ENCODE measurements around the gene ABHD15.

The ABHD15 gene

DNA sequence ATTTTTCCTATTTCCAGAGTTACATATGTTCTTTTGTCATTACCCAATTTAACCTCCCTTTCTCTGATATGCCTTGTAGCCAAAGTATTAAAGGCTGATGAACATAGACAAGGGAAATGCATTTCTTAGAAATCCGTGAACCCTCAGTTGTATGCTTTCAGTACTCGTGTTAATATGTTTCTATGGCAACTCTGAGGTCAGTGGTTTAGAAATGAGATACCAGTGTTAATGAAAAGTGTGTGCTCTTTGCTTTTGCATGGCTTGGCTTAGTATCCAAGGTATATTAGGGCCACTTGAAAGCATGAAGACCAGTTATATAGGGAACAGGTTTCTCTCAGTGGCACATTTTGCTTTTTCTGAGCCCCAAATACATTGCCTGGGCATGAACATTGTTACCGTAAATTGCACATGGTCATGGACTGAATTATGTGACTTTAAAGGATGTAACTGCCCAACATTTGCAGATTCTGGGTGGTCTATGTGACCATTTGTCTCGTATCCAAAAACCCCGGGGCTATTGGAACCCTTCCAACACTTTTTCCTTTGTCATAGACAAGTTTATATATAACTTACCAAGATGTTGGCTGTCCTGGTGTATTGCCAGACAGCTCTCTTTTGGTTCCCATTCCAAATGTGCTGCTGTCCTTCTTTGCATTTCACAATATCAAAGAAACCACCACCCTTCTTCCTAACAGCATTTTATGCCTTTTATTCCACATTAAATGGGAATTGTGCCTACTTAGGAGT, 17.5 kb downstream of the ABHD15 start:
- WGBS (ENCODE audit: insufficient coverage, insufficient read length) = no CpG with 5 or more reads among the region's 5 CpGs
- no peaks in the 10 kb centered on the region for H3K27me3 ChIP-seq (ENCODE audit: control insufficient read depth, insufficient read depth, low read length)
- H3K4me3 ChIP-seq (ENCODE audit: low read length) = no peak overlapping the region
- H3K4me1 ChIP-seq (ENCODE audit: control insufficient read depth, insufficient read depth, low read length) = no peaks in the 10 kb centered on the region; the same call in 1 of the 2 replicates
- H3K9me3 ChIP-seq (ENCODE audit: control insufficient read depth, insufficient read depth, low read length) = no peaks in the 10 kb centered on the region
- H3K36me3 ChIP-seq (ENCODE audit: control insufficient read depth, insufficient read depth, low read length) = no peaks in the 10 kb centered on the region
- no peak for DNase-seq (ENCODE audit: low read depth, low spot score)
- H3K27ac ChIP-seq (ENCODE audit: low read length) = no peak overlapping the region

DNA sequence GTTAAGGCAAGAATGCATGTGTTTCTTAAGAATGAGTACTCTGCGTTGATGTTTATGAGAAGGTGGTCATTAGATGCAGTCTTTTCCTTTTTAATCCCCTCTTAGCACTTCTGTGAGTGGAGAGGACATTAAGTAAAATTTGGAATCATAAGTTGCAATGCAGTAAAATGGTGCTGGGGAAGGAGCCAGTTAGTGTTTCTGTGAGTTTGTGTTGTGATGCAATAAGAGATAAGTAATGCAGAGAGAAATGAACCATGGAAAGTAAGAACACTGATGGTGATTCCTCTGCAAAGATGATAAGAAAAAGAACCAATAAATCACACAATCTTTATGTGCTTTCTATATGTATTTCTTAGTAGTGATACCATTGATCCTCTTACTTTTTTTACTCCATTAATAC, 20.0 kb downstream of the ABHD15 start:
- Histone ChIP-seq H3K27me3 (ENCODE audit: control insufficient read depth, insufficient read depth, low read length) (no peaks in the 10 kb centered on the region), H3K4me1 (ENCODE audit: control insufficient read depth, insufficient read depth, low read length) (no peaks in the 10 kb centered on the region), H3K9me3 (ENCODE audit: control insufficient read depth, insufficient read depth, low read length) (no peaks in the 10 kb centered on the region), H3K4me3 (ENCODE audit: low read length) (no peak overlapping the region), H3K27ac (ENCODE audit: low read length) (no peak overlapping the region), H3K36me3 (ENCODE audit: control insufficient read depth, insufficient read depth, low read length) (peaks cover 6% of the 10 kb centered on the region; the same call in 1 of the 2 replicates)
- WGBS (ENCODE audit: insufficient coverage, insufficient read length) = no CpG with 5 or more reads among the region's 1 CpG
- no peak for DNase-seq (ENCODE audit: low read depth, low spot score)

DNA sequence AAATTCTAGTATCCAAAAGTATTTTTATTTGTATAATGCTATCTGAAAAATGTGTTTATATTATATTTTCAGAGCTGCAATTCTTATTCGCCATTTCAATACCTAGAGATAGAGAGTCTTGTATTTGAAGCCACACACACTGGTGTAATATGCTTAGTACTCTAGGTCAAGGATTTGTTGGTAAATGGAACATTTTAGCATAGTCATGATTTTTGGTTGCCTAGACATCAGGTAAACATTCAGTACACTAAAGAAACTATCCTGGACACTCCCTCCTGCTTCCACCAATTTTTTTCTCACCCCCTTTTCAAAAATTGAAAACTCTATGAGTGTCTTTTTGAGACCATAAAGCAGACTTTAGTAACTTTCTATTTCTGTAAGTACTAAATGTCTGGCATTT, 20.8 kb downstream of the ABHD15 start:
- WGBS (ENCODE audit: insufficient coverage, insufficient read length) = no CpG with 5 or more reads among the region's 1 CpG
- peaks cover 6% of the 10 kb centered on the region; the same call in 1 of the 2 replicates for H3K36me3 ChIP-seq (ENCODE audit: control insufficient read depth, insufficient read depth, low read length)
- H3K27ac ChIP-seq (ENCODE audit: low read length) = no peak overlapping the region
- DNase-seq (ENCODE audit: low read depth, low spot score) = no peak
- no peaks in the 10 kb centered on the region for H3K27me3 ChIP-seq (ENCODE audit: control insufficient read depth, insufficient read depth, low read length)
- no peak overlapping the region for H3K4me3 ChIP-seq (ENCODE audit: low read length)
- H3K9me3 ChIP-seq (ENCODE audit: control insufficient read depth, insufficient read depth, low read length) = no peaks in the 10 kb centered on the region
- no peaks in the 10 kb centered on the region for H3K4me1 ChIP-seq (ENCODE audit: control insufficient read depth, insufficient read depth, low read length)

DNA sequence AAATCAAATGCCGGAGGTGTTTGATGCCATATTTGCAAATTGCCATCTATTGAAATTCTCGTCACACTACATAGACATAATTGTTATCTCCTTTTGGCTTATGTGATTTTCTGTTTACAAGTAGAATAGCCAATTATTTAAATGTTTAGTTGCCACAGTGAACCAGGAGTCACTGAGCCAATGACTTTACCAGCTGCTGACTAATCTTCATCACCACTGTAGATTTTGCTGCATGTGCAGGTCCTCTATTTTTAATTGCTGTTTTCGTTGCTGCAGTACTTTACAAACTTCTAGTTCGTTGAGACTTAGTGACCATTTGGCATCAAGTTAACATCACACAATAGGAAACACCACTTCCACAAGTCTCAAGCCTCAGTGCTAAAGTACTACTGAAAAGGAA, 22.8 kb downstream of the ABHD15 start:
- peaks cover 6% of the 10 kb centered on the region; the same call in 1 of the 2 replicates for H3K36me3 ChIP-seq (ENCODE audit: control insufficient read depth, insufficient read depth, low read length)
- WGBS (ENCODE audit: insufficient coverage, insufficient read length) = no CpG with 5 or more reads among the region's 4 CpGs

DNA sequence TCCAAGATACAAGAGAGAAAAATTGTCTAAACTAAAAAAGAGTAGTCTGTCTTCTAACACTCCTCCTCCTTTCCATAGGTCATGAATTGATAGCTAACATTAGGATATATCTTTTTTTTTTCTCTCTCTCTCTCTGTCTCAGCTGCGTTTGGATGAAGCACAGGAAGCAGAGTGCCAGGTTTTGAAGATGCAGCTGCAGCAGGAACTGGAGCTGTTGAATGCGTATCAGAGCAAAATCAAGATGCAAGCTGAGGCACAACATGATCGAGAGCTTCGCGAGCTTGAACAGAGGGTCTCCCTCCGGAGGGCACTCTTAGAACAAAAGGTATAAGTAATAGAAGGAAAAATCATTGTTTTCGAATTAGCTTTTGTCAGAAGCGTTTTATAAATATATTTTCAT, 32.9 kb downstream of the ABHD15 start:
- Histone ChIP-seq H3K27ac (ENCODE audit: low read length) (no peak overlapping the region), H3K27me3 (ENCODE audit: control insufficient read depth, insufficient read depth, low read length) (no peaks in the 10 kb centered on the region), H3K36me3 (ENCODE audit: control insufficient read depth, insufficient read depth, low read length) (peaks cover 8% of the 10 kb centered on the region; the same call in 1 of the 2 replicates), H3K9me3 (ENCODE audit: control insufficient read depth, insufficient read depth, low read length) (no peaks in the 10 kb centered on the region), H3K4me1 (ENCODE audit: control insufficient read depth, insufficient read depth, low read length) (no peaks in the 10 kb centered on the region), H3K4me3 (ENCODE audit: low read length) (no peak overlapping the region)
- no peak for DNase-seq (ENCODE audit: low read depth, low spot score)
- no CpG with 5 or more reads among the region's 8 CpGs for WGBS (ENCODE audit: insufficient coverage, insufficient read length)

More for the DNA sequence above, 22.8 kb downstream of the ABHD15 start:
- H3K4me3 ChIP-seq (ENCODE audit: low read length) = no peak overlapping the region
- no peaks in the 10 kb centered on the region for H3K9me3 ChIP-seq (ENCODE audit: control insufficient read depth, insufficient read depth, low read length)
- H3K27ac ChIP-seq (ENCODE audit: low read length) = no peak overlapping the region
- H3K4me1 ChIP-seq (ENCODE audit: control insufficient read depth, insufficient read depth, low read length) = no peaks in the 10 kb centered on the region
- H3K27me3 ChIP-seq (ENCODE audit: control insufficient read depth, insufficient read depth, low read length) = no peaks in the 10 kb centered on the region
- no peak for DNase-seq (ENCODE audit: low read depth, low spot score)

DNA sequence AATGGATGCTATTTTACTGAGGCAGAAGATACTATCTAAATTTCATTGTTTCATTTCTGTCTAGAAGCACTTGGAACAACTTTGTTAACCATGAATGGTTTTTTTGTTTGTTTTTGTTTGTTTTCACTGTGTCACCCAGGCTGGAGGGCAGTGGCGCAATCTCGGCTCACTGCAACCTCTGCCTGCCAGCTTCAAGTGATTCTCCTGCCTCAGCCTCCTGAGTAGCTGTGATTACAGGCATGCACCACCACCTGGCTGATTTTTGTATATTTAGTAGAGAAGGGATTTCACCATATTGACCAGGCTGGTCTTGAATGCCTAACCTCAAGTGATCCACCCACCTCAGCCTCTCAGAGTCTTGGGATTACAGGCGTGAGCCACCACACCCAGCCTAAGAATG, 40.5 kb downstream of the ABHD15 start:
- no CpG with 5 or more reads among the region's 3 CpGs for WGBS (ENCODE audit: insufficient coverage, insufficient read length)
- Histone ChIP-seq H3K27me3 (ENCODE audit: control insufficient read depth, insufficient read depth, low read length) (no peaks in the 10 kb centered on the region), H3K9me3 (ENCODE audit: control insufficient read depth, insufficient read depth, low read length) (no peaks in the 10 kb centered on the region), H3K27ac (ENCODE audit: low read length) (no peak overlapping the region), H3K4me3 (ENCODE audit: low read length) (no peak overlapping the region), H3K4me1 (ENCODE audit: control insufficient read depth, insufficient read depth, low read length) (no peaks in the 10 kb centered on the region), H3K36me3 (ENCODE audit: control insufficient read depth, insufficient read depth, low read length) (peaks cover 4% of the 10 kb centered on the region; the same call in 1 of the 2 replicates)
- no peak for DNase-seq (ENCODE audit: low read depth, low spot score)

DNA sequence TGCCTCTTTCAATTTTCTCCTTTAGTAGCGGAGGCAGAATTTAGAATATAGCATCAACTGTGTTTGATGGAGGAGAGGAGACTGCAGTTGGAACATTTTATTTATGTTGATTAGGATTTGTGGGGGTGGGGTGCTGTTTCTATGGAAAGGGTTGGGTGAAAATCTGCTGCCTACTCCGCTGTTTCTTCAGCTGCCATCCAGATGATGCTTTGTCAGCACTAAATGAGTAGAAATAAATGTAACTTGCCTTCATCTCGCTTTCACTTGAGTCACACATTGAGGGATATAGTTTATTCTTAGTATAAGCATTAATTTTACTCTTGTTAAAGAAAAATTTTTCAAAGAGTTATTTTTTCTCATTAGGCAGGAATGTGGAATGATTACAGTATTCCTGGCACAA, 42.1 kb downstream of the ABHD15 start:
- H3K4me1 ChIP-seq (ENCODE audit: control insufficient read depth, insufficient read depth, low read length) = no peaks in the 10 kb centered on the region
- no peaks in the 10 kb centered on the region for H3K27me3 ChIP-seq (ENCODE audit: control insufficient read depth, insufficient read depth, low read length)
- H3K9me3 ChIP-seq (ENCODE audit: control insufficient read depth, insufficient read depth, low read length) = no peaks in the 10 kb centered on the region
- H3K4me3 ChIP-seq (ENCODE audit: low read length) = no peak overlapping the region
- no peaks in the 10 kb centered on the region for H3K36me3 ChIP-seq (ENCODE audit: control insufficient read depth, insufficient read depth, low read length)
- no peak for DNase-seq (ENCODE audit: low read depth, low spot score)
- WGBS (ENCODE audit: insufficient coverage, insufficient read length) = no CpG with 5 or more reads among the region's 3 CpGs
- H3K27ac ChIP-seq (ENCODE audit: low read length) = no peak overlapping the region

DNA sequence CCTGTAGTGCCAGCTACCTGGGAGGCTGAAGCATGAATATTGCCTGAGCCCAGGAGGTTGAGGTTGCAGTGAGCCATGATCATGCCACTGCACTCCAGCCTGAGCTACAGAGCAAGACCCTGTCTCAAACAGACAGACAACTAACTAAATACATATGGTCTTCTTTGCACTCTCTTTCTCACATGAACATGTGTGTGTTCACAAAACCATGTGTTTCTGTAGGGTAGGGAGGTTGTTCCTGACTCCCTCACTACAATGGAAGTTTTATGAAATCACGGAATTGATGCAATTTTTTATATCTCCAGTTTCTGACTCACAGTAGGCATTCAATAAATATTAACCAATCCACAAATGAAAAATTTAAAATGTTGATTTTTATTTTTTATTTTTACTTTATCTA, 48.5 kb downstream of the ABHD15 start:
- no CpG with 5 or more reads among the region's 1 CpG for WGBS (ENCODE audit: insufficient coverage, insufficient read length)
- peaks cover 2% of the 10 kb centered on the region; the same call in 1 of the 2 replicates for H3K36me3 ChIP-seq (ENCODE audit: control insufficient read depth, insufficient read depth, low read length)
- DNase-seq (ENCODE audit: low read depth, low spot score) = no peak
- H3K27me3 ChIP-seq (ENCODE audit: control insufficient read depth, insufficient read depth, low read length) = no peaks in the 10 kb centered on the region
- no peak overlapping the region for H3K27ac ChIP-seq (ENCODE audit: low read length)
- H3K9me3 ChIP-seq (ENCODE audit: control insufficient read depth, insufficient read depth, low read length) = no peaks in the 10 kb centered on the region
- no peaks in the 10 kb centered on the region for H3K4me1 ChIP-seq (ENCODE audit: control insufficient read depth, insufficient read depth, low read length)
- no peak overlapping the region for H3K4me3 ChIP-seq (ENCODE audit: low read length)

DNA sequence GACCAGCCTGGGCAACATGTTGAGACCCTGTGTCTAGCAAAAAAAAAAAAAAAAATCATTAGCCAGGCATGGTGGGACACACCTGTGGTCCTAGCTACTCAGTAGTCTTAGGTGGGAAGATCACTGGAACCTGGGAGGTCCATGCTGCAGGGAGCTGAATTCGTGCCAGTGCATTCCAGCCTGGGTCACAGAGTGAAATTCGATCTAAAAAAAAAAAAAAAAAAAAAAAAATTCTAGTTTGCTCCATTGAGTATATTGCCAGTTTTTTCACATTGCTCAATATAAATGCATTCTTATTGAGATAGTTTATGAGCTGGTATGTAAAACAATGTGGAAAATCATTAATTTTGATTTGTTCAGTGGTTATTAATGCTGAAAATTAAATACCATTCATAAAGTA, 52.0 kb downstream of the ABHD15 start:
- no peak overlapping the region for H3K4me3 ChIP-seq (ENCODE audit: low read length)
- H3K4me1 ChIP-seq (ENCODE audit: control insufficient read depth, insufficient read depth, low read length) = no peaks in the 10 kb centered on the region
- no CpG with 5 or more reads among the region's 2 CpGs for WGBS (ENCODE audit: insufficient coverage, insufficient read length)
- H3K27me3 ChIP-seq (ENCODE audit: control insufficient read depth, insufficient read depth, low read length) = no peaks in the 10 kb centered on the region
- H3K9me3 ChIP-seq (ENCODE audit: control insufficient read depth, insufficient read depth, low read length) = no peaks in the 10 kb centered on the region
- H3K36me3 ChIP-seq (ENCODE audit: control insufficient read depth, insufficient read depth, low read length) = peaks cover 2% of the 10 kb centered on the region; the same call in 1 of the 2 replicates
- no peak for DNase-seq (ENCODE audit: low read depth, low spot score)
- H3K27ac ChIP-seq (ENCODE audit: low read length) = no peak overlapping the region

DNA sequence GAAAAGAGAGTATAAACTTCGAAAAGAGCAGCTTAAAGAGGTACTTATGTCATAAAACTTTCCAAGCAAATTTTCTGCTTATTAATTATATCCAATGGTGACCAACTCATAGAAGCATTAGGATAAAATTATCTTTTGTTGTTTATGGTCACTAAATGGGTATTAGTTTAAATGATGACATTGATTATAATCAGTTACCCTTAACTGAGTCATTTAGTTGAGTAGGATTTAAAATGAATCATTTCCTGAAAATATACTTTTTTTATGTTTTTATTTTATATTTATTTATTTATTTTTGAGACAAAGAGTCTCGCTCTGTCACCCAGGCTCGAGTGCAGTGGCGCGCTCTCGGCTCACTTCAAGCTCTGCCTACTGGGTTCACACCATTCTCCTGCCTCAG, 55.9 kb downstream of the ABHD15 start:
- no peak overlapping the region for H3K4me3 ChIP-seq (ENCODE audit: low read length)
- H3K9me3 ChIP-seq (ENCODE audit: control insufficient read depth, insufficient read depth, low read length) = no peaks in the 10 kb centered on the region
- no peak overlapping the region for H3K27ac ChIP-seq (ENCODE audit: low read length)
- H3K36me3 ChIP-seq (ENCODE audit: control insufficient read depth, insufficient read depth, low read length) = 0 out of 2 replicates have a peak, but pooled peaks cover 6% of the 10 kb centered on the region
- H3K4me1 ChIP-seq (ENCODE audit: control insufficient read depth, insufficient read depth, low read length) = no peaks in the 10 kb centered on the region
- WGBS (ENCODE audit: insufficient coverage, insufficient read length) = no CpG with 5 or more reads among the region's 6 CpGs
- no peak for DNase-seq (ENCODE audit: low read depth, low spot score)
- H3K27me3 ChIP-seq (ENCODE audit: control insufficient read depth, insufficient read depth, low read length) = no peaks in the 10 kb centered on the region

Data from iPS DF 6.9 (cell line).